GM18499 (cell line): ENCODE results near the gene MYBPC3.
"Not testable (repeated sequence)": the region's sequence is repeated elsewhere in the genome, so short reads cannot be mapped to it uniquely, and the experiment has no call there.

Experiments
- ATAC-seq: cut with Tn5 transposase; IDR thresholded peaks from one replicate; pipeline ENCODE4 v1.9.1; 2021; ENCODE audit warnings: moderate number of reproducible peaks; ENCODE audit not compliant: insufficient read depth, unreplicated experiment

The MYBPC3 gene

DNA sequence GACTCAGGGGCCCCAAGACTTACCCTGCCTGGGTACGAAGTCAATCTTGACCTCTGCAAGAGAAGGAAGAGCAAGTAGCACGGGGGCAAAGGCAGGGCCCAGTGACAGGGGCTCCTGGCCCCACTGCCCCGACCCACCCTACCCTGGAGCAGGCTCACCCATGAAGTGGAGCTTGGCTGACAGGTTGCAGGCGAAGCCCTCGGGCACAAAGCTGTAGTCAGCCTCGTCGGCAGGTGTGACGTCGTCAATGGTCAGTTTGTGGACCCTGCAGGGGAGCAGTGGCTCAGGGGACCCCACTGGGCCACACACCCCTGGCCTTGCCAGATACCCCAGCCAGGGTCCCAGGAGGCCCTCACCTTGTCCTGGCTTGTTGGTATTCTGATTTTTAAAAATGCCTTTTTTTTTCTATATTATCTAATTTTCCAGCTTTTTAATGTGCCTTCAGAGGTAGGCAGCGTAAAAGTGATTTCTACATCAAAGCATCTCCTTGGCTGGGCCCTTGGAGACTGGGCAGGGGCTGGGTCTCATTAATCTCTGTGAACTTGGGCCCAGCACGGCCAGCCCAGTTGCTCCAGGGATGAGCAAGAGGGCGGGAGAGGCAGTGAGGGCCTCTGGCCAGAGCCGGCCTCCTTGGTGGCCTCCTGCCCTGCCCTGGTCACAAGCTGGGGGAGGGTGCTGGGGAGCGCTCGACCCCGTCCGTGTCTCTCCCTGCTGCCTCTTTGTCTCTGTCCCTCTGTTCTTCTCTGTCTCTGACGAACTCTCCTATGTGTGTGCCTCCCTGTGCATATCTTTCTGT is 11.3 kb downstream of the MYBPC3 start:
- ATAC-seq: no peak

DNA sequence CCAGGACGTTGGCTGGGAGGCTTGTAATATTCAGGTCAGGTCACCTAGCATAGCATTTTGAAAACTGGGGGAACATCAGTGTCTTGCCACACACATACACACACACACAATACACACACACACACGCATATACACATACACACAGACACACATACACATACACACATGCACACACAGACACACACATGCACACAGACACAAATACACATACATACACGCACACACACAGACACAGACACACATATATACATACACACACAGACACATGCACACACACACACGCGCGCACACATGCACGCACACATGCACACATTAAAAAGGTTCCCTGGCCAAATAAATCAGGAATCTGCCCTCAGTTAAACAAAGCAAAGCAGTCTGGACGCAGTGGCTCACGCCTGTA is 12.5 kb downstream of the MYBPC3 start:
- no peak for ATAC-seq

DNA sequence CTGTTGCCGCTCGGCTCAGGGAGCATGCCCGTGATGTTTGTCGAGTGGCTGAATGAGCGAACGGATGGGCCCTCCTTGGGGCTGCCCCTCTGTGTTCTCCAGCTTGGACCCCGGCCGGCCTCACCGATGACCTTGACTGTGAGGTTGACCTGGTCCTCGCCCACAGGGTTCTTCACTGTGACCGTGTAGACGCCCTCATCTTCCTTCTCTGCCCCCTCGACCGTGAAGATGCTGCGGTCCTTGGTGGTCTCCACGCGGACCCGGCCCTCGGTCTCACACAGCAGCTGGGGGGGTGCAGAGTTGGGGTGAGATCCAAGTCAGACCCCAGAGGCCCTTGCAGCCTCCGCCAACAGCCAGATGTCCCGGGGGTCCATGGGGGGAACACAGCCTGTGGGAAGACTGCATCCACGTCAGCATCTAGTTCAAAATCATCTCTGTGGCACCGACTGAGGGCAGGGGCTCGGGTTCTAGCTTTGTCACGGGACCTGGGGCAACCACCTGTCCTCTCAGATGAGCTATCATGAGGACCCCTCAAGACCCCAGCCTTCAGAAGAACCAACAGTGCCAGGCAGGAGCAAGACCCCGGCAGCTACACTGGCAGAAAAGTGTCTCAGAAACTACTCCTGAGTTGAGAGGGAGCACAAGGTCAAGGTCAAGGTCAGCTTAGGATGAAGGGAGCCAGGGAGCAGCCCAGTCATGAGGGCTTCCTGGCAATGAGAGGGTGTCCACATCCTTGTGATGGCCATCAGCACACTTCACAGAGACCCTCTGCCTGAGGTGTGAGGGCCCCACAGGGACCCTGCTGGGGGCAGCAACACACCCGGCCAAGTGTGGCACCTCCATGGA is 13.9 kb downstream of the MYBPC3 start:
- ATAC-seq: no peak

DNA sequence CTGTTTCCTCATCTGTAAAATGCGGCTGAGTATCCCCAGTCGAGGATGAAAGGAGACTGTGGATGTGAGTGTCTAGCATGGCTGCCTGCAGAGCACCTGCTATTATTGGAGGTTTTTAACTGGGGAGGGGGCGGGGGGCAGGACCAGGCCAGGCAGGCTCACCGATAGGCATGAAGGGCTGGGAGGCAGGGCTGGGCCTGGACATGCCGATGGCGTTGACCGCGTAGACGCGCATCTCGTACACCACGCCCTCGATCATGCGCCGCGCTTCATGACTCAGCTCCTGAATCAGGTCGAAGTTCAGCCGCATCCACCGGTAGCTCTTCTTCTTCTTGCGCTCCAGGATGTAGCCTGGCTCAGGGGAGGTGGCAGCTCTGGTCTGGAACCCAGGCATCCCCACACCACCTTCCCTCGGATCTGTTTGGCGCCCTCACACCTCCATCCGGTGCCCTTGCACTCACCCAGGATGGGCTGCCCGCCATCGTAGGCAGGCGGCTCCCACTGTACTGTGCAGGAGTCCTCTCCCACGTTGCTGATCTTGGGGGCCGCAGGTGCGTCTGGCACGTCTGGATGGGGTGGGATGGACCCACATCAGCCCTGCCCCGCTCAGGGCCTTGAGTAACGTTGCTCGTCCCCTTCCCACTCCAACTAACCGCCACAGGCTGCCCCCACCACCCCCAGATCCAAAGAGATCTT is 15.1 kb downstream of the MYBPC3 start:
- no peak for ATAC-seq

DNA sequence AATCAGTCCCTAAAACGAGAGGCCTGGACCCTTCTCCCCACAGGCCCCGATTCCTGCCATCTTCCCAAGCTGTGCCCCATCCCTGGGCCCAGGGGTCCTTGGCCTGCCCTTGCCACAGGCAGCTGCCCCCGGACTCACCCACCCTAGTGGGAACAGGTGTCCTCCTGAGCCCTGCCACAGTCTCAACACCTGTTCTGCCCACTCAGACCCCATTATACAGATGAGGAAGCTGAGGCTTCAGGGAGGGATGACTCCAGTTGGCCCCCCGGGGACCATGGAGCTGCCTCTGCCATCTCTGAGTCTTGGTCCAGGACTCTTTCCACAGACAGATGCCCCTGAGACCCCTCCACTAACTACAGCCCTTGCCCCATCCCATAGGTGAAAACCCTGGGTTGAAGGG is 15.9 kb downstream of the MYBPC3 start:
- ATAC-seq: no peak

DNA sequence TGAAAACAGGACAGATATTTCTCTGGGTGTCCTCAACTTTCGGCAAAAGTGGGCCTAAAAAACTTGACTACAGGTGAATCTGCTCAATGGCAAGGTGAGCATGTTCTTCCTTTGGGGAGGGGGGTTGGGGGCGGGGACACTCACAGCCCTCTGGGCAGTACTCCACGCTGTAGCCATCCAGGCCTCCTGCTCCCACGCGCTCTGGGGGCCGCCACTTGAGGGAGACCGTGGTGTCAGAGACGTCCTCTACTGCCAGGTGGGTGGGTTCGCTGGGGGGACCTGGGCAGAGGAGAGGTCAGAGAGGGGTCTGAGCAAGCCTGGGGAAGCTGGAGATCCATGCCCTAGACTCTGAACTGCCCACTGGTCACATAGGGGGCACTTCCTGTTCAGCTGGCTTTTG is 16.8 kb downstream of the MYBPC3 start:
- ATAC-seq: no peak

DNA sequence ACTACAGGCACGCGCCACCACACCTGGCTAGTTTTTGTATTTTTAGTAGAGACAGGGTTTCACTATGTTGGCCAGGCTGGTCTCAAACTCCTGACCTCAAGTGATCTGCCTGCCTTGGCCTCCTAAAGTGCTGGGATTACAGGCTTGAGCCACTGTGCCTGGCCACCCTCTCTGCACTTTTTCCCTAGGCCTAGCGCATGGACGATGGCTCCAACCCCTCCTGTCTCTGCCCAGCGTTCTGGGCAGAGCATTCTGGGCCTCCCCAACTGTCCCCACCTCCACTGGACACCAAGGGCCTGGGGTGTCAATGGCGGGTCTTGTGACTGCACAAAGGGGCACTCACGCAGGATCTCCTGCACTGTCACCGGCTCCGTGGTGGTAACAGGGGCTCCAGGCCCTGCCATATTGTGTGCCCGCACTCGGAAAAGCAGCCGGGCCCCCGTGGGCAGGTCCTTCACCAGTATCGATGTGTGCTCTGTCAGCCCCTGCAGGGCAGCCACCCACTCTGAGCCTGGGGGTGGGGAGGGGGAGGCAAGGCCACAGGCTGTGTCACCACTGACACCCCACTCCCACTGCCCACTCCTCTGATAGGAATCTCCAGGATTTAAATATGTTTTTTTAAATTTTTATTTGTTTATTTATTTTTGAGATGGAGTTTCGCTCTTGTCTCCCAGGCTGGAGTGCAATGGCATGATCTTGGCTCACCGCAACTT is 17.6 kb downstream of the MYBPC3 start:
- ATAC-seq: not testable (repeated sequence)

DNA sequence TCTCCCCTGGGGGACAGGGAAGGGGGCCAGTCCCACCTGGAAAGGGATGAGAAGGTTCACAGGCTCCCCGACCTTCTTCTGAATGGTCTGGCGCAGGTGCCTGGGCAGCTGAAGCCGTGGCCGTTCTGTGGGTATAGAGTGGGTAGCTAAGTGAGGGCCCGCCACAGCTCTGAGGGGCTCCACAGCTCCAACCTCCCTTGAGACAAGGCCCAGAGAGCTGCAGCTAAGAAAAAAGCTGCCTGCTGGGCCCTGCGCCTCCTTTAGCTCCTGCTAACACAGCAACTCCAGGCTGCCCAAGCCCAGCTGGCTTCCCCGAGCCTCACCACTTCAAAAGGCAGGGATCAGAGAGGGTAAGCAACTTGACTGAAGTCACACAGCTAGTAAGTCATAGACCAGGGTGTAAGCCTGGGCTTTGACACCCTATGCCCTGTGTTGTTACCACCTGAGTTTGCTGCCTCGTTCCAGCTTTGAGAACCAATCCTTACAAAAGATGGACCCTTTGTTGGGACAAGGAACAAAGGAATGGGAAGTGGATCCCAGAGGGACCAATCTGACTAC is 18.5 kb downstream of the MYBPC3 start:
- ATAC-seq: no peak

DNA sequence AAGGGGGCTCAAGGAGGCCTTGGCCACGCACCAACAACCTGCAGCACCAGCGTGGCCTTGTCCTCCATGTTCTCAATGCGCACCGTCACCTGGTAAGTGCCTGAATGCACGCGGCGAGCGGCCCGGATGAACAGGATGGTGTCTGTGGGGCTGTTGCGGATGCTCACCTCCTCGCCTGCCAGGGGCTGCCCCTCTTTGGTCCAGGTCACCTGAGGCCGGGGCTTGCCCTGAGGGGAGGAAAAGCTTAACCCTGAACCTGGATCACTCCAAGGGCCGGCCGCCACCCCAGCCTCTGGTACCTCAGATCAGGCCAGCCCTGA is 19.0 kb downstream of the MYBPC3 start:
- no peak for ATAC-seq

DNA sequence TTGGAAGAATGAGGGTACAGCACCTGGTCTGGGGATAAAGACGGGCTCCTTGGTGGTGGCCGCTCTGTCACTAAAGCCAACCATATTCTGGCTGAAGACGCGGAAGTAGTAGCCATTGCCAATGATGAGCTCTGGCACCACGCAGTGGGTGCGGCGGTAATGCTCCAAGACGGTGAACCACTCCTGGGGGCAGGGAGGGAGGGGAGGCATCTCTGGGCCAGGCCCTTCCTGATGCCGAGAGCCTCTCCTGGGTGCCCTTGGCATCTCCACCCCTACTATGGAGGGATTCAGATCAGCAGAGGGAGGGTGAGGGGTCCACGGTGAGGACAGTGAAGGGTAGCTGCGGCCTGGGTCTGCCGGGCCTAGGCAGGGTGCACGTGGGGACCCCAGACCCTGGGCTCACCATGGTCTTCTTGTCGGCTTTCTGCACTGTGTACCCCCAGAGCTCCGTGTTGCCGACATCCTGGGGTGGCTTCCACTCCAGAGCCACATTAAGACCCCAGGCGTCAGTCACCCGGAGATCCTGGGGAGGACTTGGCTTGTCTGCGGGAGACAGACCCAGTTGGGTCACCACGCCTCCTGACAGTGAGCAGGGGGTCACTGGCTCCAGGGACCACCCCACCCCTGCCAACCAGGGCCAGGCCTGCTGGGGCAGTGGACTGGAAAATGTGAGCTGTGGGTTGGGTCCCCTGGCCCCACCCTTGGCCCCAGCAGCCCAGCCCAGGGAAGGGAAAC is 19.5 kb downstream of the MYBPC3 start:
- ATAC-seq: no peak

DNA sequence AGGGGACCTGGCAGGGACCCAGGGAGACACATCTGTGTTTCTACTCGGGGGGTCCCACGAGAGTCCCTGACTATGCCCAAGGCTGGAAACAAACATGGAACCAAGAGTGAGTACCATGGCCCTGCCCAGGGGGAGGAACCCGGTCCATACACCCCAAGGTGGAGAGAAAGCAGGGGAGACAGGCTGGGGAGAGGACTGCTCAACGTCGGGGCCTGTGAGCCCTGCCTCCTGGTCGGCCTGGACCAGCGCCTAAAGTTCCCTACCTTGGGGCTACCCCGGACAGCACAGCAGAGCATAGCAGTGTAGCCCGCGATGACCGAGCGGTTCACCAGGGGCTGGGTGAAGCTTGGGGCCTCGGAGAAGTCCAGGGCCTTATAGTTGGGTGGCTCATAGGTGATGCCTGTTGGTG is 20.2 kb downstream of the MYBPC3 start:
- no peak for ATAC-seq

DNA sequence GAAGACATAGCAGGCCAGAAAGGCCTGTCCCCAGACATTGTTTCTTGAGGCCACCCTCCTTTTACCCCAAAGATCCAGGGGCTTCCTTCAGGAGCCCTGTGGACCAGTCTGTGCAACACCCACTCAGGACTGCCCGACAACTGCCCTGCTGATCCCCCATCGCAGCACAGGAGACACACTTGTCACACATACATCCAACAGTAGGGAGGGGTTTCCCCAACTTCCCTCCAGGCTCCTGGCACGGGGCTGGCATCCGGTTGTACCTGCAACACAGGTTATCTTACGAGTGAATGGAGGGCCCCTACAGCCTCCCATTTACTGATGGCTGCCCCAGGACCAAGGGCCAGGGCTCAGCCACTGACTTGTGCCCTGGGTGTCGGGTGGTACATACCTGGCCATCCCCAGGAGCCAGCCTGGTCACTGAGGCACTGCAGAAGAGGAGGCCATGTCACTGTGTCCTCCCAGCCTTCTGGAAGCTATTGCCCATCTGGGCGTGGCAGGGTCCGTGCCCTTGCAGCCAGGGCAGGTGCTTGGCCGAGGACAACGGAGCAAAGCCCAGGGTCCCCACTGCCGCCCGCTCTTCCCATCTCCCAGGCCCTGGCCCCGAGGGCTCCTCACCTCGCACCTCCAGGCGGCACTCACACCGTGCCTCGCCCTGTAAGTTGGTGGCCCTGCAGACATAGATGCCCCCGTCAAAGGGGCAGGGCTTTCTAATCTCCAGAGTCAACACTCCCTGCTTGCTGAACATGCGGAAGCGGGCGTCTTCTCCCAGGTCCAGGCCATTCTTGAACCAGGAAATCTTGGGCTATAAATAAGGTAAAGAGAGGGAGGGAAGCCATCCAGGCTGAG is 20.8 kb downstream of the MYBPC3 start:
- no peak for ATAC-seq

DNA sequence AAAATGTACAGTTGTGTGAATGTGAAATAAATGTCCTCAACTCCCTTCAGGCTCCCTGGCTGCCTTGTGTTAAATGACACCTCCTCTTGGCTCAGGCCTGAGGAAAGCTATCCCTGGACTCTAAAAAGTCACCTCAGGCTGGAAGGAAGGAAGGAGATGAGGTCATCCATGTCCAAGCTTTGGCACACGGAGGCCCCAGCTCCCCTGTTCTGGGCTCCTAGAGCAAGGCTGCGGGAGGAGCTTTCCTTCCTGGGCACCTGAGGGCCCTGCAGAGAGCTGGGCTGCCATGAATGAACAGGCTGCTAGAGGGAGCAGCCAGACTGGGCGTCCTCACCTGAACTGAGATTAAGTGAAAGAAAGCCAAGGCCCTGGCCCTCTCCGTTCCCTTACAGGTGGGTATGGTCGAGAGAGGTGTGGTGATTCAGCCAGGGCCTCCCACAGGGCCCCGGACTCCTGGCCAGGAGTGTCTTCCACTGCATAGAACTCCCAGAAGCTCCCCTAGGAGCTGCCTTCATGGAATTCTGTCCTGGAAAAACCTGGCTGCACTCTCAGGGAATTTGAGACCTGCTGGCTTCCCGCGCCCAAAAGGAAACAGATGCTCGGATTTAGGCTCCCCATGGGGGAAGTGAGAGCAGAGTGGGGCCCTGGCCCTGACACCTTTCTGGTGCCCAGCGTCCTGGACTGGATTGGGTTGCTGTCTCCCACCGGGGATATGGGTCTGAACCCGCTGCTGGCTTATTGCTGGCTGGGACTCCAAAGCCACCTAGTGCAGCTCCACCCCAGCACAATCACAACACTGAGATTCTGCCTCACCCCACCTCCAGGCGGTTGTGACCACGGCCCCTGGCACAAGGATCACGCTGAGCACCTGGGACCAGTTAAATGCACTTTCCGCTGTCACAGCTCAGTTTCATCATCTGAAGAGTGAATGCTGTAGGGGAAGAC is 22.2 kb downstream of the MYBPC3 start:
- ATAC-seq: no peak

DNA sequence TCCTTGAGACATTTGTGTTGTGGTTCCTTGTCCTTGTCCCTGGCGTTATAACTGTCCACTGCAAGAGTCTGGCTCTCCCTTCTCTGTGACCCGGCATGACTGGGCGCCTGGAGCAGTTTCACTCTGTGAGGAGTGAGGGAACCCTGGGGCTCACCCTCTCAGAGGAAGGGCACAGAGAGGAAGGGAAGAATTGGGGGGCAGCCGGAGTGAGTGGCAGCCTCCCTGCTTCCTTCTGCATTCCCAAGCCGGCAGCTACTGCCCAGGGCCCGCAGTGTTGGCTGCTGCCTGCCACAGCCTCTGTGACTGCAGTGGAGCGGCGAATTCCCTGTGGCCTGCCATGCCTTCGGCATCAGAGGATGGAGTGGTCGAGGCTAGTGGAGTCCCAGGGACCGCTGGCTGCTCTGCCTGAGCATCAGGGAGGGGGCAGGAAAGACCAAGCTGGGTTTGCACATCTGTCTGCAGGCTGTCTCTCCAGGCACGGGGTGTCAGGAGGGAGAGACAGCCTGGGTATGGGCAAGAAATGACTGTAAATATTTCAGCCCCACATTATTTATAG is 23.0 kb downstream of the MYBPC3 start:
- no peak for ATAC-seq

DNA sequence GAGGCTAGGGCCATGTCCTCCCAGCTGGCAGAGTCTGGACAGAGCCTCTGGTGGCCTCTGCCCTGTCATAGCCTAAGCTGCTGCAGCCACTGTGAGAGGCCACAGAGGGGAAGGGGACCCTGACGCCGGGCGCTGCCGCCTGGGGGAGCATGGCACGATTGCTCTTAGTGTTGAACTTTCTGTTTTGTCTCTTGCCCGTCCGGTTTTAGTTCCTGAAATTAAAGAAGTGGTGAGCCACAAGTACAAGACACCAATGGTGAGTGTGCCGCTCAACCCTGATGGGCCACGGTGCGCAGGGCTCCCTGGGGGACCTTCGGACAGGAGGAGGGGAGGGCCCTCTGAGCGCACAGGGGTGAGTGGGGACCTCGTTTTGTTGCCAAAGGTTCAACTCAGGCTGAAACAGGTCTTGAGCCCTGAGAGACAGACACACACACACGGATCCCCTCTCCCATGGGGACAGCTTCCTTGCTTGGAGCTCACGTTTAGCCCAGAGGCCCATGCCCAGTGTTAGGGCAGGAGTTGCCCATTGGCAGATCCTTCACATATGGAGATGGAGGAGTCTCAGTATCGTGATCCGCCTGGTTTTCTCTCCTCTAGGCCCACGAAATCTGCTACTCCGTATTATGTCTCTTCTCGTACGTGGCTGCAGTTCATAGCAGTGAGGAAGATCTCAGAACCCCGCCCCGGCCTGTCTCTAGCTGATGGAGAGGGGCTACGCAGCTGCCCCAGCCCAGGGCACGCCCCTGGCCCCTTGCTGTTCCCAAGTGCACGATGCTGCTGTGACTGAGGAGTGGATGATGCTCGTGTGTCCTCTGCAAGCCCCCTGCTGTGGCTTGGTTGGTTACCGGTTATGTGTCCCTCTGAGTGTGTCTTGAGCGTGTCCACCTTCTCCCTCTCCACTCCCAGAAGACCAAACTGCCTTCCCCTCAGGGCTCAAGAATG is 23.8 kb downstream of the MYBPC3 start:
- ATAC-seq: no peak

DNA sequence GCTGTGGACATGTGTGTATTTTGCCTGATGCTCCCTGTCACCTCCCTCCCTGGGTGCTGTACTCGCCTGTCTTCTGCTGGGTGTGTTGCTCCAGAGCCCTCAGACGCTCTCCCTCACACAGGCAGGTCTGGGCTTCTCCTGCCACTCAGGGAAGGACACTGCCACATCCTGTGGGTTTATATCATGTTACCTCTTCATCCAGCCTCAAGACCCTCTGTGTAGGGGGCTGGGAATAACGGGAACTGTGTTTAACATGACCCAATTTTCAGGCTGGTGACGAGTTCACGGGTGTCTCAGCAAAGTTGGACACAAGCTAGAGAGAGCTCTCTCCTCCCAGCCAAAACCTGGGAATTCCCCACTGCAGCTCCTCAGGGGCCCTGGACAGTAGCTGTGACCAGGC is 24.6 kb downstream of the MYBPC3 start:
- no peak for ATAC-seq
